ENCODE measurements around the gene MOGAT3. TPM values are rescaled to one million over a fixed set of nuclear protein-coding genes. Genes with fewer than 3 reads are reported as not detected.
A peak's percentile ranks its signal among the peaks of the same experiment; 100 is the strongest.

MOGAT3 gene
- total RNA-seq, 1 experiment from 2014 or later: 0.81 TPM

DNA sequence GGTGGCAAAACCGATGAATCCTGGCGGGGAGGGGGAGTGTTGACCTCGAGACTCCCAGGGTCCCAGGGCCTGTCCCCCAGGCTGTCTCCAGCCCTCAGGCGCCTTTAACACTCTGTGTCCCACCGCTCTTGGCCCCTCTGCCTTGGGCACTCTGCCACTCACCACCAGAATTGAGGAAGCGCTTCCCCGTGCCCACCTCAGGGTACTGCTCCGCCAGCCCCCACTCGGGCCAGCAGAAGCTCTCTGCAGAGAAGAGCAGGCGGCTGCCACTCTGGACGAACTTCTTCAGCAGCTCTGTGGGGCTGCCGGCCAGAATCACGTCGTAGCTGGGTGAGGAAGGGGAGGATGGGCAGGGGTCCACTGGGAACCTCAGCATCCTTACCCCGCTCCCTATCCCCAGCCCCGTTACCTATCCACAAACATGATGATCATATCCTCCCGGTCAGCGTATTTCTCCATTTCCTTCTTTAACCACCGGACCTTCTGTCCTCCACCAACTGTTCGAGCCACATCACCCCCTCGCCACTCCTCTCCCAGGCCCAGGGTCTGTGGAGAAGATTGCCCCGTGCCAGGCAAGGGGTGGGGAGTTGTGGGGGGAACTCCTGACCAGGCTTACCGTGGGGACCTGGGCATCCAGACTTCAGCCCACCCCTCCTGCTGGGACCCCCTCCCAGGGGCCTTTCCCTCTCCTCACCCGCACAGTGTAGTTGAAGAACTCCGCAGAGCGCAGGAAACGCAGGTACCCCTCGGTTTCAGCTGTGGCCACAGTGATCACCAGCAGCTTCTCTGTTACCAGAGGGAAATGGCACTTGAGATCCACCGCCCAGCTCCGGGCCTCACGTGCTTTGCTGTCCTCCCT, 15.4 kb upstream of the MOGAT3 start:
- Mint-ChIP-seq H3K4me1 (peaks cover 18% of the 10 kb centered on the region), H3K9me3 (no peaks in the 10 kb centered on the region), H3K27ac (no peak overlapping the region), H3K36me3 (no peaks in the 10 kb centered on the region; the same call in 1 of the 2 replicates), H3K4me3 (peak overlapping the region; percentile 98), H3K27me3 (ENCODE audit: low read depth) (no peaks in the 10 kb centered on the region)
- no peak for TF ChIP-seq FOXK1 (CRISPR knock-in tag; IDR thresholded peaks at IDR 0.05)
- TF ChIP-seq, protein P1, sequence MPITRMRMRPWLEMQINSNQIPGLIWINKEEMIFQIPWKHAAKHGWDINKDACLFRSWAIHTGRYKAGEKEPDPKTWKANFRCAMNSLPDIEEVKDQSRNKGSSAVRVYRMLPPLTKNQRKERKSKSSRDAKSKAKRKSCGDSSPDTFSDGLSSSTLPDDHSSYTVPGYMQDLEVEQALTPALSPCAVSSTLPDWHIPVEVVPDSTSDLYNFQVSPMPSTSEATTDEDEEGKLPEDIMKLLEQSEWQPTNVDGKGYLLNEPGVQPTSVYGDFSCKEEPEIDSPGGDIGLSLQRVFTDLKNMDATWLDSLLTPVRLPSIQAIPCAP (CRISPR knock-in tag; IDR thresholded peaks at IDR 0.05): no peak
- TF ChIP-seq, protein P2, sequence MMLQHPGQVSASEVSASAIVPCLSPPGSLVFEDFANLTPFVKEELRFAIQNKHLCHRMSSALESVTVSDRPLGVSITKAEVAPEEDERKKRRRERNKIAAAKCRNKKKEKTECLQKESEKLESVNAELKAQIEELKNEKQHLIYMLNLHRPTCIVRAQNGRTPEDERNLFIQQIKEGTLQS (CRISPR knock-in tag; conservative IDR thresholded peaks at IDR 0.05): no peak
- TF ChIP-seq, protein P3, sequence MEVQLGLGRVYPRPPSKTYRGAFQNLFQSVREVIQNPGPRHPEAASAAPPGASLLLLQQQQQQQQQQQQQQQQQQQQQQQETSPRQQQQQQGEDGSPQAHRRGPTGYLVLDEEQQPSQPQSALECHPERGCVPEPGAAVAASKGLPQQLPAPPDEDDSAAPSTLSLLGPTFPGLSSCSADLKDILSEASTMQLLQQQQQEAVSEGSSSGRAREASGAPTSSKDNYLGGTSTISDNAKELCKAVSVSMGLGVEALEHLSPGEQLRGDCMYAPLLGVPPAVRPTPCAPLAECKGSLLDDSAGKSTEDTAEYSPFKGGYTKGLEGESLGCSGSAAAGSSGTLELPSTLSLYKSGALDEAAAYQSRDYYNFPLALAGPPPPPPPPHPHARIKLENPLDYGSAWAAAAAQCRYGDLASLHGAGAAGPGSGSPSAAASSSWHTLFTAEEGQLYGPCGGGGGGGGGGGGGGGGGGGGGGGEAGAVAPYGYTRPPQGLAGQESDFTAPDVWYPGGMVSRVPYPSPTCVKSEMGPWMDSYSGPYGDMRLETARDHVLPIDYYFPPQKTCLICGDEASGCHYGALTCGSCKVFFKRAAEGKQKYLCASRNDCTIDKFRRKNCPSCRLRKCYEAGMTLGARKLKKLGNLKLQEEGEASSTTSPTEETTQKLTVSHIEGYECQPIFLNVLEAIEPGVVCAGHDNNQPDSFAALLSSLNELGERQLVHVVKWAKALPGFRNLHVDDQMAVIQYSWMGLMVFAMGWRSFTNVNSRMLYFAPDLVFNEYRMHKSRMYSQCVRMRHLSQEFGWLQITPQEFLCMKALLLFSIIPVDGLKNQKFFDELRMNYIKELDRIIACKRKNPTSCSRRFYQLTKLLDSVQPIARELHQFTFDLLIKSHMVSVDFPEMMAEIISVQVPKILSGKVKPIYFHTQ (CRISPR knock-in tag; IDR thresholded peaks at IDR 0.05): no peak
- TF ChIP-seq SMAD4 (CRISPR knock-in tag; IDR thresholded peaks at IDR 0.05): no peak
- TF ChIP-seq, protein P4, sequence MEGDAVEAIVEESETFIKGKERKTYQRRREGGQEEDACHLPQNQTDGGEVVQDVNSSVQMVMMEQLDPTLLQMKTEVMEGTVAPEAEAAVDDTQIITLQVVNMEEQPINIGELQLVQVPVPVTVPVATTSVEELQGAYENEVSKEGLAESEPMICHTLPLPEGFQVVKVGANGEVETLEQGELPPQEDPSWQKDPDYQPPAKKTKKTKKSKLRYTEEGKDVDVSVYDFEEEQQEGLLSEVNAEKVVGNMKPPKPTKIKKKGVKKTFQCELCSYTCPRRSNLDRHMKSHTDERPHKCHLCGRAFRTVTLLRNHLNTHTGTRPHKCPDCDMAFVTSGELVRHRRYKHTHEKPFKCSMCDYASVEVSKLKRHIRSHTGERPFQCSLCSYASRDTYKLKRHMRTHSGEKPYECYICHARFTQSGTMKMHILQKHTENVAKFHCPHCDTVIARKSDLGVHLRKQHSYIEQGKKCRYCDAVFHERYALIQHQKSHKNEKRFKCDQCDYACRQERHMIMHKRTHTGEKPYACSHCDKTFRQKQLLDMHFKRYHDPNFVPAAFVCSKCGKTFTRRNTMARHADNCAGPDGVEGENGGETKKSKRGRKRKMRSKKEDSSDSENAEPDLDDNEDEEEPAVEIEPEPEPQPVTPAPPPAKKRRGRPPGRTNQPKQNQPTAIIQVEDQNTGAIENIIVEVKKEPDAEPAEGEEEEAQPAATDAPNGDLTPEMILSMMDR (IDR thresholded peaks at IDR 0.05): no peak
- no peak for TF ChIP-seq SP1 (CRISPR knock-in tag; conservative IDR thresholded peaks at IDR 0.05)
- TF ChIP-seq HMGA2 (CRISPR knock-in tag; IDR thresholded peaks at IDR 0.05): no peak
- TF ChIP-seq, protein P5, sequence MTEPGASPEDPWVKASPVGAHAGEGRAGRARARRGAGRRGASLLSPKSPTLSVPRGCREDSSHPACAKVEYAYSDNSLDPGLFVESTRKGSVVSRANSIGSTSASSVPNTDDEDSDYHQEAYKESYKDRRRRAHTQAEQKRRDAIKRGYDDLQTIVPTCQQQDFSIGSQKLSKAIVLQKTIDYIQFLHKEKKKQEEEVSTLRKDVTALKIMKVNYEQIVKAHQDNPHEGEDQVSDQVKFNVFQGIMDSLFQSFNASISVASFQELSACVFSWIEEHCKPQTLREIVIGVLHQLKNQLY (CRISPR knock-in tag; IDR thresholded peaks at IDR 0.05): no peak
- TF ChIP-seq, protein P6, sequence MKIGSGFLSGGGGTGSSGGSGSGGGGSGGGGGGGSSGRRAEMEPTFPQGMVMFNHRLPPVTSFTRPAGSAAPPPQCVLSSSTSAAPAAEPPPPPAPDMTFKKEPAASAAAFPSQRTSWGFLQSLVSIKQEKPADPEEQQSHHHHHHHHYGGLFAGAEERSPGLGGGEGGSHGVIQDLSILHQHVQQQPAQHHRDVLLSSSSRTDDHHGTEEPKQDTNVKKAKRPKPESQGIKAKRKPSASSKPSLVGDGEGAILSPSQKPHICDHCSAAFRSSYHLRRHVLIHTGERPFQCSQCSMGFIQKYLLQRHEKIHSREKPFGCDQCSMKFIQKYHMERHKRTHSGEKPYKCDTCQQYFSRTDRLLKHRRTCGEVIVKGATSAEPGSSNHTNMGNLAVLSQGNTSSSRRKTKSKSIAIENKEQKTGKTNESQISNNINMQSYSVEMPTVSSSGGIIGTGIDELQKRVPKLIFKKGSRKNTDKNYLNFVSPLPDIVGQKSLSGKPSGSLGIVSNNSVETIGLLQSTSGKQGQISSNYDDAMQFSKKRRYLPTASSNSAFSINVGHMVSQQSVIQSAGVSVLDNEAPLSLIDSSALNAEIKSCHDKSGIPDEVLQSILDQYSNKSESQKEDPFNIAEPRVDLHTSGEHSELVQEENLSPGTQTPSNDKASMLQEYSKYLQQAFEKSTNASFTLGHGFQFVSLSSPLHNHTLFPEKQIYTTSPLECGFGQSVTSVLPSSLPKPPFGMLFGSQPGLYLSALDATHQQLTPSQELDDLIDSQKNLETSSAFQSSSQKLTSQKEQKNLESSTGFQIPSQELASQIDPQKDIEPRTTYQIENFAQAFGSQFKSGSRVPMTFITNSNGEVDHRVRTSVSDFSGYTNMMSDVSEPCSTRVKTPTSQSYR (CRISPR knock-in tag; IDR thresholded peaks at IDR 0.05): no peak
- no peak for TF ChIP-seq PRRX2 (CRISPR knock-in tag; IDR thresholded peaks at IDR 0.05)
- TF ChIP-seq, protein P7, sequence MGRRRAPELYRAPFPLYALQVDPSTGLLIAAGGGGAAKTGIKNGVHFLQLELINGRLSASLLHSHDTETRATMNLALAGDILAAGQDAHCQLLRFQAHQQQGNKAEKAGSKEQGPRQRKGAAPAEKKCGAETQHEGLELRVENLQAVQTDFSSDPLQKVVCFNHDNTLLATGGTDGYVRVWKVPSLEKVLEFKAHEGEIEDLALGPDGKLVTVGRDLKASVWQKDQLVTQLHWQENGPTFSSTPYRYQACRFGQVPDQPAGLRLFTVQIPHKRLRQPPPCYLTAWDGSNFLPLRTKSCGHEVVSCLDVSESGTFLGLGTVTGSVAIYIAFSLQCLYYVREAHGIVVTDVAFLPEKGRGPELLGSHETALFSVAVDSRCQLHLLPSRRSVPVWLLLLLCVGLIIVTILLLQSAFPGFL (CRISPR knock-in tag; IDR thresholded peaks at IDR 0.05; ENCODE audit: borderline replicate concordance): no peak
- POLR2A ChIA-PET: interaction anchor here (1.1 to 1.6 kb wide), 3 partner anchors 15 to 147 kb away, joined by 3 to 4 read pairs (median 3); partner anchors contain the start of genes COL26A1 and MOGAT3
- CTCF ChIA-PET: interaction anchor here (0.6 to 3.6 kb wide), 12 partner anchors 10 to 322 kb away, joined by 3 to 64 read pairs (median 20); partner anchors contain the start of genes FIS1 and MOGAT3
- no peak for ATAC-seq
- no peak for DNase-seq (ENCODE audit: low spot score)

DNA sequence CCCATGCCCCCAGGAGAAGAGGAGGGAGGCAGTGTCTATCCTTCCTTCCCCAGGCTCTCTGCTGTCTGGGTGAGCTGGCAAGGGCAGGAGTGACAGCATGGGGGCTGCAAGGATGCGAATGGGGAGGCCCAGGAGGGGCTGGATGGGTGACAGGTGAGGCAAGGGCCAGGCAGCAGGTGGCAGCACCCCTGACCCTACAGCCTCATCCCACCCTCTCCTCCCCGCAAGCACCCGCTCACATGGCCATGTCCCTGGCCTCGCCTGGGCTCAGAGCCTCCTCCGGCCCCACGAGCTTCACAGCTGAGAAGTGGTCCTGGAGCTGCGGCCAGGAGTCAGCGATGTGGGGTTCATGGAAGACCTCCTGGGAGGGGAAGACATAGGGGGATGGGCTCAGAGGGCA, 11.2 kb upstream of the MOGAT3 start:
- Mint-ChIP-seq H3K4me3 (no peak overlapping the region), H3K4me1 (peaks cover 9% of the 10 kb centered on the region), H3K9me3 (no peaks in the 10 kb centered on the region), H3K36me3 (peaks cover 3% of the 10 kb centered on the region; the same call in 1 of the 2 replicates), H3K27ac (no peak overlapping the region), H3K27me3 (ENCODE audit: low read depth) (no peaks in the 10 kb centered on the region)
- ChIA-PET POLR2A (no interaction called here), CTCF (interaction anchor here (0.9 to 3.7 kb wide), 2 partner anchors 10 to 71 kb away, joined by 5 to 16 read pairs; no protein-coding TSS in a partner anchor)
- ATAC-seq (no peak), DNase-seq (ENCODE audit: low spot score) (no peak)
- TF ChIP-seq CBFB (CRISPR knock-in tag; IDR thresholded peaks at IDR 0.05; ENCODE audit: low read depth) (no peak), TP53 (CRISPR knock-in tag; IDR thresholded peaks at IDR 0.05) (no peak), NFATC4 (CRISPR knock-in tag; IDR thresholded peaks at IDR 0.05) (no peak), SMAD4 (CRISPR knock-in tag; IDR thresholded peaks at IDR 0.05) (no peak)
- TF ChIP-seq, protein P8, sequence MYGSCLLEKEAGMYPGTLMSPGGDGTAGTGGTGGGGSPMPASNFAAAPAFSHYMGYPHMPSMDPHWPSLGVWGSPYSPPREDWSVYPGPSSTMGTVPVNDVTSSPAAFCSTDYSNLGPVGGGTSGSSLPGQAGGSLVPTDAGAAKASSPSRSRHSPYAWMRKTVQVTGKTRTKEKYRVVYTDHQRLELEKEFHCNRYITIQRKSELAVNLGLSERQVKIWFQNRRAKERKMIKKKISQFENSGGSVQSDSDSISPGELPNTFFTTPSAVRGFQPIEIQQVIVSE (CRISPR knock-in tag; IDR thresholded peaks at IDR 0.05; ENCODE audit: borderline replicate concordance): no peak
- TF ChIP-seq, protein P9, sequence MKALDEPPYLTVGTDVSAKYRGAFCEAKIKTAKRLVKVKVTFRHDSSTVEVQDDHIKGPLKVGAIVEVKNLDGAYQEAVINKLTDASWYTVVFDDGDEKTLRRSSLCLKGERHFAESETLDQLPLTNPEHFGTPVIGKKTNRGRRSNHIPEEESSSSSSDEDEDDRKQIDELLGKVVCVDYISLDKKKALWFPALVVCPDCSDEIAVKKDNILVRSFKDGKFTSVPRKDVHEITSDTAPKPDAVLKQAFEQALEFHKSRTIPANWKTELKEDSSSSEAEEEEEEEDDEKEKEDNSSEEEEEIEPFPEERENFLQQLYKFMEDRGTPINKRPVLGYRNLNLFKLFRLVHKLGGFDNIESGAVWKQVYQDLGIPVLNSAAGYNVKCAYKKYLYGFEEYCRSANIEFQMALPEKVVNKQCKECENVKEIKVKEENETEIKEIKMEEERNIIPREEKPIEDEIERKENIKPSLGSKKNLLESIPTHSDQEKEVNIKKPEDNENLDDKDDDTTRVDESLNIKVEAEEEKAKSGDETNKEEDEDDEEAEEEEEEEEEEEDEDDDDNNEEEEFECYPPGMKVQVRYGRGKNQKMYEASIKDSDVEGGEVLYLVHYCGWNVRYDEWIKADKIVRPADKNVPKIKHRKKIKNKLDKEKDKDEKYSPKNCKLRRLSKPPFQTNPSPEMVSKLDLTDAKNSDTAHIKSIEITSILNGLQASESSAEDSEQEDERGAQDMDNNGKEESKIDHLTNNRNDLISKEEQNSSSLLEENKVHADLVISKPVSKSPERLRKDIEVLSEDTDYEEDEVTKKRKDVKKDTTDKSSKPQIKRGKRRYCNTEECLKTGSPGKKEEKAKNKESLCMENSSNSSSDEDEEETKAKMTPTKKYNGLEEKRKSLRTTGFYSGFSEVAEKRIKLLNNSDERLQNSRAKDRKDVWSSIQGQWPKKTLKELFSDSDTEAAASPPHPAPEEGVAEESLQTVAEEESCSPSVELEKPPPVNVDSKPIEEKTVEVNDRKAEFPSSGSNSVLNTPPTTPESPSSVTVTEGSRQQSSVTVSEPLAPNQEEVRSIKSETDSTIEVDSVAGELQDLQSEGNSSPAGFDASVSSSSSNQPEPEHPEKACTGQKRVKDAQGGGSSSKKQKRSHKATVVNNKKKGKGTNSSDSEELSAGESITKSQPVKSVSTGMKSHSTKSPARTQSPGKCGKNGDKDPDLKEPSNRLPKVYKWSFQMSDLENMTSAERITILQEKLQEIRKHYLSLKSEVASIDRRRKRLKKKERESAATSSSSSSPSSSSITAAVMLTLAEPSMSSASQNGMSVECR (CRISPR knock-in tag; IDR thresholded peaks at IDR 0.05; ENCODE audit: borderline replicate concordance): no peak
